VCaP (cell line): ENCODE results near the gene FGF14.

Experiments
- H3K27ac ChIP-seq: fragments of 450-650 bp; 2 replicates; pipeline ENCODE4 v1.5.1; 2017
- CTCF ChIP-seq: fragments of 450-650 bp; conservative IDR thresholded peaks from 2 replicates; pipeline ENCODE4 v1.5.1; 2017; ENCODE audit warnings: mild to moderate bottlenecking, moderate library complexity

The FGF14 gene

DNA sequence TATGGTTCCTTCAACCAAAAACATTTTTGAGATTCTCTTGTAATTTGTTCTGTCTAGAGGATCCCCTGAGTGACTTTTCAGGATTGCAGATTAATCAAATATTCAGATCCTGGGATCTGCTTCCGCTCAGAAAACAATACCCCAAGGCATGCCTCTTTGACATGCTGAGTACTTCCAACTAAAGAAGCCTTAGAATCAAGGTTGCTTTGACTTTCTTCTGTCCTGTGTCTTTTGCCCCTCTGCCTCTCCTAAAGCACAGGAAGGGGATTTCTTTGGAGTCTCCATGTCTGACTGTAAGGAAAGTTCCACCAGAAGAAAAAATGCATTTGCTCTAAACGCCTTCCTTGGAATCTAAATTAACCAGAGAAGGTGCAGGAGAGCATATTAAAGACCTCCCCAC, 431.5 kb downstream of the FGF14 start:
- H3K27ac ChIP-seq = no peak overlapping the region
- no peak for TF ChIP-seq CTCF

DNA sequence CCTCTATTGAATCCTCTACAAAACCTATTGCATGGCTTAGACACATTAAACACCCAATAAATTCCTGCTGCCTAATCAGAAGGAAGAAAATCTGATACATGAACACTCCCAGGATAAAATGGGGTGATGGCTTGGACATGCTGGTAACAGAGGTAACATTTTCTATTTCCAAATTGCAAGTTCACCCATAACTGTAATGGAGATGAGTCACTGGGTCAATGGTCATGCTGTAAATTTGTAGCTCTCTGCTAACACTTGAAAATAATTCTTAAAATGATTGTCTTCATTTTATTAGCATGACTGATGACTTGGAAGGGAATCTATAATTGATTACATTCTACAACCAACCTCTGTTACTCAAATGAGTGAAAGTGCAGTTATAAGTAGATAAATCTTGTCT, 434.1 kb downstream of the FGF14 start:
- no peak for TF ChIP-seq CTCF

GRCh38 chr13:101967216-101967615, 434.6 kb downstream of the FGF14 start:
- H3K27ac ChIP-seq = no peak overlapping the region
- TF ChIP-seq CTCF = no peak

More for the DNA sequence above, 434.1 kb downstream of the FGF14 start:
- no peak overlapping the region for H3K27ac ChIP-seq

GRCh38 chr13:101965096-101965495, 436.8 kb downstream of the FGF14 start:
- TF ChIP-seq CTCF = no peak

GRCh38 chr13:101959016-101959415, 442.8 kb downstream of the FGF14 start:
- no peak overlapping the region for H3K27ac ChIP-seq
- no peak for TF ChIP-seq CTCF

More at GRCh38 chr13:101965096-101965495, 436.8 kb downstream of the FGF14 start:
- H3K27ac ChIP-seq = no peak overlapping the region

DNA sequence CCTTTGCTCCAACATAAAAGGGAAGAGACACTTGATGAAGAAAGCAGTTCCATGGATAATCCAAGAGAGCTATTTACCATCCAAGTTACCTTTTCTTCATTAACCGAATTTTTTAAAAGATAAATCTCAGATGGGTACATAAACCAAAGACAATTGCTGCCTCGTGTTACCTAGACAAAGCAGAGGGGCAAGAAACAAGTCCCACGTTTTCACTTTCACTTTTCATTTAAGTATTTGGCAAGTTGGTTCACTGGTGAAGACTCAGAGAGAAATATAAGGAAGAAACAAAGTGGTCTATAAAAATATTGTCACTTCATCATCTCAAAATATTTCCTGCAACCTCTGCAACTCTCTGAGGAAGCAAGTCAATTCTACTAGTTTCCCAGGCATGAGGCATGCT, 446.1 kb downstream of the FGF14 start:
- TF ChIP-seq CTCF = no peak
- H3K27ac ChIP-seq = no peak overlapping the region

DNA sequence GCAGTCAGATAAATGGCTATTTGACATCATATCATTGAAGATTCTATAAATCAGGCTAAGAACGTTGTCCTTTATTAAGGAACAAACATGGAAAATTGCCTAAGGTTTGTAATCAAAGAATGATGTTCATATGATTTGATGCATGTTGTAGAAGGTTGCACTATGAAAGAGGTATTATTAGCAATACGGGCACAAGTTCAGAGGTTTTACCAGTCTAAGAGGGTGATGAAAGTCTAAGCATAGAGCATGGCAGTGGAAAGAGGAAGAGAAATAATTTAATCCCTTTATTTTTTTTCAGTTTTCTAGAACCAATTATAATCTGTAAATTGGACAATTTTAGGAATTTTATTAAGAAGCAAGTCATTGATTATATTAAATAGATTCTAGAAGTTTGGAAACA, 450.7 kb downstream of the FGF14 start:
- no peak overlapping the region for H3K27ac ChIP-seq

More for the DNA sequence above, 450.7 kb downstream of the FGF14 start:
- no peak for TF ChIP-seq CTCF
